ENCODE data around the gene DNAL1. TPM values are rescaled to one million over a fixed set of nuclear protein-coding genes. Genes with fewer than 3 reads are reported as not detected.
A peak's percentile ranks its signal among the peaks of the same experiment; 100 is the strongest.

DNAL1 gene
- 1 to 10 TPM; 8.5 to 10.0 TPM for total RNA-seq

GRCh38 chr14:73644531-73645247 lies at the start of gene DNAL1:
TSS of gene DNAL1 (plus strand) at chr14:73644986. CDS start at chr14:73645040, 54 bp downstream.
- H3K36me3 ChIP-seq: no peaks in the 10 kb centered on the region
- TF ChIP-seq POLR2A (IDR thresholded peaks at IDR 0.05) (peak; percentile 32), POLR2AphosphoS5 (IDR thresholded peaks at IDR 0.05) (peak; percentile 92)
- TF ChIP-seq, protein P1, sequence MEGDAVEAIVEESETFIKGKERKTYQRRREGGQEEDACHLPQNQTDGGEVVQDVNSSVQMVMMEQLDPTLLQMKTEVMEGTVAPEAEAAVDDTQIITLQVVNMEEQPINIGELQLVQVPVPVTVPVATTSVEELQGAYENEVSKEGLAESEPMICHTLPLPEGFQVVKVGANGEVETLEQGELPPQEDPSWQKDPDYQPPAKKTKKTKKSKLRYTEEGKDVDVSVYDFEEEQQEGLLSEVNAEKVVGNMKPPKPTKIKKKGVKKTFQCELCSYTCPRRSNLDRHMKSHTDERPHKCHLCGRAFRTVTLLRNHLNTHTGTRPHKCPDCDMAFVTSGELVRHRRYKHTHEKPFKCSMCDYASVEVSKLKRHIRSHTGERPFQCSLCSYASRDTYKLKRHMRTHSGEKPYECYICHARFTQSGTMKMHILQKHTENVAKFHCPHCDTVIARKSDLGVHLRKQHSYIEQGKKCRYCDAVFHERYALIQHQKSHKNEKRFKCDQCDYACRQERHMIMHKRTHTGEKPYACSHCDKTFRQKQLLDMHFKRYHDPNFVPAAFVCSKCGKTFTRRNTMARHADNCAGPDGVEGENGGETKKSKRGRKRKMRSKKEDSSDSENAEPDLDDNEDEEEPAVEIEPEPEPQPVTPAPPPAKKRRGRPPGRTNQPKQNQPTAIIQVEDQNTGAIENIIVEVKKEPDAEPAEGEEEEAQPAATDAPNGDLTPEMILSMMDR (IDR thresholded peaks at IDR 0.05): peak in 2 of 4 experiments; percentile 23 to 40
- DNase-seq (ENCODE audit: low spot score): peak; percentile 86
- intact Hi-C loops (cut with DNase I): no loop called here
- H3K9me3 ChIP-seq: no peaks in the 10 kb centered on the region
- peak within 1 kb of the TSS; percentile 59 to 85 for H3K4me3 ChIP-seq
- peak within 1 kb of the TSS; percentile 73 to 86 for H3K27ac ChIP-seq
- H3K4me1 ChIP-seq (replicated peaks): no peaks in the 10 kb centered on the region
- no peaks in the 10 kb centered on the region for H3K27me3 ChIP-seq (replicated peaks; ENCODE audit: insufficient read depth)
- under 1% methylated on average over 43 of the region's 43 CpGs for WGBS

GRCh38 chr14:73599499-73599898 lies 45.3 kb upstream of the DNAL1 start:
- no peaks in the 10 kb centered on the region for H3K27me3 ChIP-seq (replicated peaks; ENCODE audit: insufficient read depth)
- intact Hi-C loops (cut with DNase I): no loop called here
- DNase-seq (ENCODE audit: low spot score): no peak
- no peaks in the 10 kb centered on the region for H3K9me3 ChIP-seq
- no peak overlapping the region for H3K4me3 ChIP-seq
- no peaks in the 10 kb centered on the region for H3K36me3 ChIP-seq
- TF ChIP-seq, protein P1 (IDR thresholded peaks at IDR 0.05): no peak
- TF ChIP-seq POLR2A (IDR thresholded peaks at IDR 0.05) (no peak), POLR2AphosphoS5 (IDR thresholded peaks at IDR 0.05) (no peak)
- no peak overlapping the region for H3K27ac ChIP-seq
- no peaks in the 10 kb centered on the region for H3K4me1 ChIP-seq (replicated peaks)

GRCh38 chr14:73602994-73603393 lies 41.8 kb upstream of the DNAL1 start:
- Histone ChIP-seq H3K4me1 (replicated peaks) (no peaks in the 10 kb centered on the region), H3K9me3 (no peaks in the 10 kb centered on the region), H3K36me3 (no peaks in the 10 kb centered on the region), H3K4me3 (no peak overlapping the region), H3K27ac (no peak overlapping the region), H3K27me3 (replicated peaks; ENCODE audit: insufficient read depth) (no peaks in the 10 kb centered on the region)
- TF ChIP-seq POLR2A (IDR thresholded peaks at IDR 0.05): no peak
- TF ChIP-seq, protein P1 (IDR thresholded peaks at IDR 0.05): no peak
- no peak for TF ChIP-seq POLR2AphosphoS5 (IDR thresholded peaks at IDR 0.05)
- DNase-seq (ENCODE audit: low spot score): no peak
- WGBS: 74% methylated on average over 3 of the region's 3 CpGs
- intact Hi-C loops (cut with DNase I): no loop called here

GRCh38 chr14:73606271-73606670 lies 38.5 kb upstream of the DNAL1 start:
- DNase-seq (ENCODE audit: low spot score): no peak
- H3K4me3 ChIP-seq: no peak overlapping the region
- no peak overlapping the region for H3K27ac ChIP-seq
- no peaks in the 10 kb centered on the region for H3K36me3 ChIP-seq
- no peaks in the 10 kb centered on the region for H3K27me3 ChIP-seq (replicated peaks; ENCODE audit: insufficient read depth)
- 86% methylated on average over 3 of the region's 3 CpGs for WGBS
- TF ChIP-seq POLR2A (IDR thresholded peaks at IDR 0.05) (no peak), POLR2AphosphoS5 (IDR thresholded peaks at IDR 0.05) (no peak)
- TF ChIP-seq, protein P1 (IDR thresholded peaks at IDR 0.05): no peak
- no peaks in the 10 kb centered on the region for H3K4me1 ChIP-seq (replicated peaks)
- no peaks in the 10 kb centered on the region for H3K9me3 ChIP-seq
- intact Hi-C loops (cut with DNase I): no loop called here

- Histone ChIP-seq H3K36me3 (no peaks in the 10 kb centered on the region), H3K27ac (no peak overlapping the region), H3K9me3 (no peaks in the 10 kb centered on the region), H3K4me1 (replicated peaks) (no peaks in the 10 kb centered on the region), H3K27me3 (replicated peaks; ENCODE audit: insufficient read depth) (no peaks in the 10 kb centered on the region), H3K4me3 (no peak overlapping the region)
- WGBS: 84% methylated on average over 1 of the region's 1 CpG
- no peak for DNase-seq (ENCODE audit: low spot score)
- TF ChIP-seq POLR2A (IDR thresholded peaks at IDR 0.05) (no peak), POLR2AphosphoS5 (IDR thresholded peaks at IDR 0.05) (no peak)
- TF ChIP-seq, protein P1 (IDR thresholded peaks at IDR 0.05): no peak
- intact Hi-C loops (cut with DNase I): no loop called here
Observed at GRCh38 chr14:73607241-73607640, 37.5 kb upstream of the DNAL1 start.

All from prostate gland (tissue), 2 donors.